ENCODE results near the gene HORMAD1.

DNA sequence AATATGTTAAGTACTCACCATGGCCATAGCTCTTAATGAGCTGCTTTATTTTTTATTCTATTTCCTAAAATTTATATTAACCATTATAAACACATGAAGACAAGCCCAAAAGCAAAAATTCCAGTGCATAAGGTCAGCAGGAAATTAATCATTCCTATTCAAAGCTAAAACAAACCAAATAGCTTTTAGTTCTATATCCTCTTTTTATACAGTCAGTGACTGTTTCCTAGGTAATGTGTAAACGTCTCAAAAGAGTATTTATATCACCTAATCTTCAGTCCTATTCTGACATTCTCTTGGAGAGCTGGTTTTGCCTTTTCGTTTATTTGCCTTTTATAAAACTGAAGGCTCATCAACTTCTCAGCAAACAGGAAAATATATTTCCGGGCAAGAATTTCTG lies 28.0 kb downstream of the HORMAD1 start:
- no peak for TF ChIP-seq EP300 (IDR thresholded peaks at IDR 0.05)
- TF ChIP-seq, protein P1, sequence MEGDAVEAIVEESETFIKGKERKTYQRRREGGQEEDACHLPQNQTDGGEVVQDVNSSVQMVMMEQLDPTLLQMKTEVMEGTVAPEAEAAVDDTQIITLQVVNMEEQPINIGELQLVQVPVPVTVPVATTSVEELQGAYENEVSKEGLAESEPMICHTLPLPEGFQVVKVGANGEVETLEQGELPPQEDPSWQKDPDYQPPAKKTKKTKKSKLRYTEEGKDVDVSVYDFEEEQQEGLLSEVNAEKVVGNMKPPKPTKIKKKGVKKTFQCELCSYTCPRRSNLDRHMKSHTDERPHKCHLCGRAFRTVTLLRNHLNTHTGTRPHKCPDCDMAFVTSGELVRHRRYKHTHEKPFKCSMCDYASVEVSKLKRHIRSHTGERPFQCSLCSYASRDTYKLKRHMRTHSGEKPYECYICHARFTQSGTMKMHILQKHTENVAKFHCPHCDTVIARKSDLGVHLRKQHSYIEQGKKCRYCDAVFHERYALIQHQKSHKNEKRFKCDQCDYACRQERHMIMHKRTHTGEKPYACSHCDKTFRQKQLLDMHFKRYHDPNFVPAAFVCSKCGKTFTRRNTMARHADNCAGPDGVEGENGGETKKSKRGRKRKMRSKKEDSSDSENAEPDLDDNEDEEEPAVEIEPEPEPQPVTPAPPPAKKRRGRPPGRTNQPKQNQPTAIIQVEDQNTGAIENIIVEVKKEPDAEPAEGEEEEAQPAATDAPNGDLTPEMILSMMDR (IDR thresholded peaks at IDR 0.05) = no peak

Data from tibial nerve (tissue), 4 donors.